Measurements from ENCODE around the gene SUSD4.

GRCh38 chr1:223411710-223412109 lies 47.7 kb upstream of the SUSD4 start:
- TF ChIP-seq CTCF (IDR thresholded peaks at IDR 0.05): no peak
- TF ChIP-seq POLR2A (IDR thresholded peaks at IDR 0.05): no peak

All from right lobe of liver (tissue), 4 donors.